GM19035 (cell line): ENCODE results near the gene FOCAD.

Experiments used
- ATAC-seq: cut with Tn5 transposase; IDR thresholded peaks from one replicate; pipeline ENCODE4 v1.9.1; 2021; ENCODE audit not compliant: unreplicated experiment

Gene FOCAD

GRCh38 chr9:20681467-20681866 is 2.6 kb upstream of the FOCAD start:
- ATAC-seq: no peak

DNA sequence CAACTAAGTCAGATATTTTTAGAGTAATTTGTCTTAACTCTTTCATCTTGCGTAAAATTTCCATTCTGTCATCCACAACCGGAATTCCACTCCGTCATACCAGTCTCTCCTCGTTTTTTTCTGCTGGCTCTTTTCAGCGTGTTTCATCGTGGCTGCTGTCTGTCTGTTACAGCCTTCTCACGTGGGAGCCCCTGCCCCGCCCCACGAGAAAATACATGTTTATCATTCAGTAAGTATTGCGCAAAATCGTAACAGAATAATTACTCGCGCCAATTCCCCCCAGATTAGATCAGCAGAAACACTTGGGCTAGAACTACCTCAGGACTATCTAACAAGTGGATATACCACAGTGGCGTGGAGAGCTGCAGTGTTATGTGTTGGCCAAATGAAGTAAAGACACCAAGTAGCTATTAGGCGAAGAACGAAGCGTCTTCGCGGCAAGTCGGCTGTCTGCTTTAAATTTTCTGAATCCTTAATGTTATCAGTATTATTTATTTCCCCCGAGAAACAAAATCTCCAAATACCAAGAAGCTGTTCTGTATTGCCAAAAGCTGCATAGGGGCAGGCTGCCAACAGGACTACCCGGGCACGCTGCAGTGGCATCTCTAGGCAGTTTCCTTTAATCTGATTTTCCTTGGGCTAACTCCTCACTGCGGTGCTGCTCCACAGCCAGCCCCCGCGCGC is 566 bp upstream of the FOCAD start:
- peak; percentile 13 for ATAC-seq

DNA sequence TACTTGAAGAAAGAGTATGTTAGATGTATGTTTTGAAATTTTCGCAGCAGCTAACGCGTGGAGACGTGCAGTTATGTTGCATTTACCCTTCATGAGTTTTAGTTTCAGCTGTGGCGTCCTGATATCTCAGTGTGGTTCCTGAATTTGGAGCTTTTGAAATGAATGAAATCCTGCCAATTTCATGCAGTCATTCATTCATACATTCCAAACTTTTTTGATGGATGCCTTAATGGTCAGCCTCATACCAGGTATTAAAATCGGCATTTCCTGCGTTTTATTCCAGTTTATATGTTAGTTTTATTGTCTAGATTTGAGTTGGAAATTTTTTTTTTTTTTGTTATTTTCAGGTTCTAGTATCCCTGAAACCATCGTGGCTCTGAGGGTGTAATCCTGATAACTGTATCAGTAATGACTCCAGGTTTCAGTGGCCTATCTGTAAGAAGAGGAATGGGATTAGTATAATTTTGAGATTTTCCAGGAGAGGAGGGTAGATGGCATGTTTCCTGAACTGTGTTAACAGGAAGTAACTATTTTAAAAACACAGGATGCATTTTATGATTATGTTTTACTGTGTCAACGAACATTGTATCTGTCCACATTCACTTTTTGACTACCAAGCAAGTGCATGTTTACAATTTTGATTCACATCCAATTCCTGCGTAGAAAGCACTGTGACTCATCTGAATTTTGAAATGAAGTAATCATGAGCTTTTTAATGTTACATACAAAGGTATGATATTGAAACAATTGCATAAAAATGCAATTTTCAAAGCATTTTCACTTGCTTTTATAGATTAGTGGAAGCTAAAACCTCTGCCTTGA is 1.0 kb downstream of the FOCAD start:
- no peak for ATAC-seq

GRCh38 chr9:20685769-20686168 is 1.7 kb downstream of the FOCAD start:
- no peak for ATAC-seq

GRCh38 chr9:20689833-20690232 is 5.8 kb downstream of the FOCAD start:
- no peak for ATAC-seq

DNA sequence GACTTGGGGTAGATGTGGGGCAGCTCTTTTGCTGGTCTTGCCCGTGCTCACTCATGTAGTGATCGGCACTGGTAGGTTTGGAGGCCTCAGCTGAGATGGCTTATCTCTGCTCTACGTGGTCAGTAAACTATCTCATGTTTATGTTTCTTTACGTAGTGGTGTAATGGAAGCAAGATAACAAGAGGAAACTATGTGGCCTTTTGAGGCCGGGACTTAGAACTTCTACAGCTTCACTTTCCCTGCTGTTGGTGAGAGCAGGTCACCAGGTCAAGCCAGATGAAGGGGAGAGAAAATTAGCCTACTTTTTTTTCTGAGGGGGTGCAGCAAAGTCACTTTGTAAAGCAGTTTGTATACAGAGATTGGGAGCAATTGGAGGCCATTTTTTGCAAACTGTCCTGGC is 8.5 kb downstream of the FOCAD start:
- ATAC-seq: no peak

DNA sequence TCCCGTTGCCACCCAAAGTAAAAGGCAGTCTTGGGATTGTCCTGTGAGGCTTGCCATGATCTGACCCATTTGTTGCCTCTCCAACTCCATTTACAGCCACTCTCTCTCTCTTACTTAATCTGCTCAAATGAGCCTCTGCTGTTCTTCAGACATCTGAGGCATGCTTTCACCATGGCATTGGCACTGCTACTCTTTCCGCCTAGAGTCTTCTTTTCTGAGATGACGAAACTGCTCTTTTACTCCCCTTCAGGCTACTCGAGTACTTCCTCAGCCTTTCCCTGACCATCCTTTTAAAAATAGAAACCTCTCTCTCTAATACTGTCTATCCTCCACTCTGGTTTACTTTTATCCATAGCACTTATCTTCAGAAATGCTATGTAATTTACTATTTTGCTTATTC is 9.0 kb downstream of the FOCAD start:
- ATAC-seq: no peak

GRCh38 chr9:20694248-20694647 is 10.2 kb downstream of the FOCAD start:
- ATAC-seq: no peak

GRCh38 chr9:20697021-20697719 is 13.1 kb downstream of the FOCAD start:
- ATAC-seq: no peak

- no peak for ATAC-seq
Observed at GRCh38 chr9:20698782-20699181, 14.7 kb downstream of the FOCAD start.

DNA sequence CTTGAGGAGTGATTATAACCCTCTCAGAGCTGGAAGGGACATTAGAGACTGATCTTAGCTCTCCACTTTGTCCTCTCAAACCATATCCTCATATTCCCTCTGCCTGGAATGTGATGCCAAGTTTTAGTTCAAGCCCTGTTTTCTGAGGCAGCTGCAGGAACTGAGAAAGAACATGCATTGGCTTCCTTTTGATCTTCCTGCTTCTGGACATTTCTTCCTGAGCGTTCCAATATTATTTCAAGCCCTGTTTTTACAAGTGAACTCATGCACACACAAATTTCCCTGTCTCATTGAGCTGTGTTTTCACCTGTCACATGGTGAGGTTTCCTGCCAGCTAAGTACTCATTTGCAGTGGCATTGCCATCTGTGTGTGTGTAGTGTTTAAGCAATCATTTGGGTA is 17.0 kb downstream of the FOCAD start:
- ATAC-seq: no peak

DNA sequence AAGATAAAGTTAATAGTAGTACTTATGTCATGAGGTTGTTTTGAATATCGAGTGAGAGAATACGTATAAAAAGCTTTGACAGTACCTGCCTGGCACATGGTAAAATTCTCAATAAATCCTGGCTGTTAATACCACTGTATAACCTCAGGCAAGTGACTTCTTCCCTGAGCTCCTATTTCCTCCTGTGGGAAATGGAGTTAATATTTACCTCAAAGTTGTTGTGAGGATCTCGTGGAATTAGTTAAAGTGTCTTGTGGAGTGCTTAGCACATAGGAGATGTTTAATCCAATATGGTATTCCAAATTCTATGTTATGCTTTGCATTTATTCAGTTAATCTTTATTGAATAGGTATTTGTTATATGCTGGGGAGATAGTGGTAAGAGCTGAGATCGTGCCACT is 18.5 kb downstream of the FOCAD start:
- no peak for ATAC-seq

- ATAC-seq: no peak
Observed at GRCh38 chr9:20703146-20703545, 19.1 kb downstream of the FOCAD start.

- no peak for ATAC-seq
Observed at GRCh38 chr9:20707708-20708107, 23.6 kb downstream of the FOCAD start.

DNA sequence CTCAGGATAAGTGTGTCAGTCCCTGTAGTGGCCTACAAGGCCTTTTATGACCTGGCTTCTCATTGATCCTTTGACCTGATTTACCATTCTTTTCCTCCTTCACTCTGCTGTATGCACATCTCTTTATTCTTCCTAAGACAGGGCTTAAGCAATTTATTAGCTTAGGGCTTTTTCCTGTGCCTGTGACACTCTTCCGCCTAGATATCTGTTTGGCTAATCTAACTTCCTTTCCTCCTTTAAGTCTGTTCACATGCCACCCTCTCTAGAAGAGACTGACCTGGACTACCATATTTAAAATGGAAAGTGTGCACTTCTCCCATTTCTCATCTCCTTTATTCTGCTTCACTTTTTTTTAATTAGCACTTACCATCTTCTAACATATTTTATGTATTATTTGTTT is 29.1 kb downstream of the FOCAD start:
- ATAC-seq: no peak

- no peak for ATAC-seq
Observed at GRCh38 chr9:20714442-20715415, 30.7 kb downstream of the FOCAD start.

DNA sequence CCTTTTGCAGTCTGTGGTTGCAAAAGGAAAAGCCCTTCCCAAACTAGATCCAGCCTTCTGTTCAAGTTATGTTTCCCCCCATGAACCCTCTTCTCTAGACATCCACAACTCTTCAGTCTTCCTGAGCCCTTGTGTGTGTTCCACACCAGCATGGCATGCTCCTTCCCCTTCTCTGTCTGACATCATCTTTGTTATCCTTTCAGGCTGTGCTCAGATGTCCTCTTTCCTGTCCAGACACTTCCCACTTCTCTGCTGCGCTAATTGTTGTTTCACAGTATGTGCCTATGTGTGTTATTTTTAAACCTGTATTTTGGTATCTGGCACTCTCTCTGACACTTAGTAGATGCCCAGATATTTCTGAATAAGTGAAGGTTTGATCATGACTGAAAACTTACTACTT is 38.2 kb downstream of the FOCAD start:
- ATAC-seq: no peak

DNA sequence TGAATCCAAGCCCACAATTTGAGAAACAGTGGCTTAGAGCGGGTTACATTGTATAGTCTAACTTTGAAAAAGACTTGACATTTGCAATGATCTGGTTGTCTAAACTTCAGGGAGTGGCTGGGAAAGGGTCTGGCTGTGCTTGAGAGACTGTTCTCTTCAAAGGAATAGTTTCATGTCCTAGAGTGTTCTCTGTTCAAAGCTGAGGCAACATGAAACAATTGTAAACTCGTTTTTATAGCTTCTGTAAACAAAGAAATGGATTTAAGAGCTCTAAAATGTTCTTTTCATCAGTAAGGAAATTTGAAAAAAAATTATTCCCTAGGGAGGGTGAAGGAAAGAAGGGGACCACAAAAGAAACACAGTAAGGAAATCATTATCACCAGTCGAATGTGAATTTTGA is 41.6 kb downstream of the FOCAD start:
- no peak for ATAC-seq

DNA sequence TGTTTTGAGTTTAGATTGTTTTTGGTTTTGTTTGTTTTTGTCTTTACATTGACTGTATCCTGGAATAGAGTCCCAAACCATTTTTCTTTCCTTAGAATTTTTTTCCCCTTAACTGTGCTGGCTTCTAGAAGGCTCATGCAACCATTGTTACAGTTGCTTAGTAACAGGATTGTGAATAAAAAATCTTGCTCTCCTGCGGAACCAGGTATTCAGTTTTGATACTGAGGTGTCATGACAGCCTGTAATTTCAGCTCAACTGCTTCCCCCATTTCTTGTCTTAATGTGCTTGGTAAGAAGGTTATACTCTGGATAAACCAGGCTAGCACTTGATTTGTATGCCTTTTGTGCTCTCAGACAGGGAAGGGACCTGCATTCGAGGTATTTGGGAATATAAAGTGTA is 42.1 kb downstream of the FOCAD start:
- no peak for ATAC-seq

DNA sequence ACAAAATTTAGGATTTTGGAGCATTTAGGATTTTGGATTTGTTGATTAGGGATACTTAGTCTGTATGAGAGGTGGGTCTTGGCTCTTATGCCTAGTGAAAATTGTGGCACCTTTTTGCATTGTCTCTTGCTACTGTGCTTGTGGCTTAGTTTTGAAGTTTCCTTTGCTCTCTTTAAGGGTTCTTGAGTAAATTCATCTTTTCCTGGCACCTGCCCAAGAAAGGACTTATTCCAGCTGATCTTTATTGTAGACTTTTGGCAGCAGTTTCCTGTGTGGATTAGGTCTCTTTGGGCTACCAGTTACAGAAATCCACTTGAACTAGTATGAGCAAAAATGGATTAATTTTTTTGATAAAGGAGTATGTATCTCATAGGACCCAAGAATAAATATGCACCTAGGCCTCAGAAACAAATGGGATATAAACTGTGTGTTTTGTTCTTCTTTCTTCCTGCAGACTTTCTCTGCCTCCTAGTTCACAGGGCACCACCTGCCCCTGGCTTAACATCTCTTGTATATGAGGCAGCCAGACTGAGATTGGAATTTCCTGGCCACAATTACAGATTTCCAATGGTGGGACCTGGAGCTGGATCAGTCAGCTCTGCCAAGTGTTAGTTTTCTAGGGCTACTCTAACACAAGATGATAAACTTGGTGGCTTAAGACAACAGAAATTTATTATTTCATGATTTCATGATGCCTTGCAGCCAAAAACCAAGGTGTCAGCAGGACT is 44.6 kb downstream of the FOCAD start:
- no peak for ATAC-seq
